IPS-NIHi7 (cell line): ENCODE results near the gene UBN2.
"Not testable (repeated sequence)": the region's sequence is repeated elsewhere in the genome, so short reads cannot be mapped to it uniquely, and the experiment has no call there.

Source experiments
- DNase-seq: peaks from one replicate; pipeline ENCODE4 v3.0.0; 2012; ENCODE audit warnings: mixed read lengths; ENCODE audit errors: extremely low spot score

UBN2 gene

GRCh38 chr7:139294951-139295575 is 64.0 kb downstream of the UBN2 start:
- DNase-seq, result no peak

- DNase-seq, result no peak
Measured at GRCh38 chr7:139297795-139298194, 66.8 kb downstream of the UBN2 start.

GRCh38 chr7:139299296-139299695 is 68.3 kb downstream of the UBN2 start:
- no peak for DNase-seq

- DNase-seq, result no peak
Measured at GRCh38 chr7:139300390-139300789, 69.4 kb downstream of the UBN2 start.

GRCh38 chr7:139304517-139304916 is 73.5 kb downstream of the UBN2 start:
- DNase-seq, result no peak

GRCh38 chr7:139317939-139318505 is 87.0 kb downstream of the UBN2 start:
- no peak for DNase-seq

- DNase-seq, result peak; percentile 68
Measured at GRCh38 chr7:139321071-139321745, 90.2 kb downstream of the UBN2 start.

GRCh38 chr7:139324709-139325108 is 93.7 kb downstream of the UBN2 start:
- DNase-seq, result not testable (repeated sequence)

- no peak for DNase-seq
Measured at GRCh38 chr7:139328375-139328774, 97.3 kb downstream of the UBN2 start.

- DNase-seq, result no peak
Measured at GRCh38 chr7:139329119-139329518, 98.1 kb downstream of the UBN2 start.

- DNase-seq, result no peak
Measured at GRCh38 chr7:139330333-139331030, 99.4 kb downstream of the UBN2 start.

GRCh38 chr7:139332697-139333359 is 101.8 kb downstream of the UBN2 start:
- DNase-seq, result no peak

- not testable (repeated sequence) for DNase-seq
Measured at GRCh38 chr7:139333443-139333842, 102.4 kb downstream of the UBN2 start.

GRCh38 chr7:139334399-139335150 is 103.5 kb downstream of the UBN2 start:
- DNase-seq, result no peak

- DNase-seq, result no peak
Measured at GRCh38 chr7:139339025-139339424, 108.0 kb downstream of the UBN2 start.

- DNase-seq, result no peak
Measured at GRCh38 chr7:139339698-139340036, 108.6 kb downstream of the UBN2 start.

- DNase-seq, result peak; percentile 94
Measured at GRCh38 chr7:139340037-139340807, 109.2 kb downstream of the UBN2 start.

GRCh38 chr7:139340808-139341057 is 109.7 kb downstream of the UBN2 start:
- DNase-seq, result no peak

GRCh38 chr7:139341058-139341775 is 110.2 kb downstream of the UBN2 start, which contains the start of gene FMC1:
Gene FMC1 (plus strand): TSS chr7:139341337. CDS start chr7:139341385, 48 bp downstream.
- peak; percentile 89 for DNase-seq

GRCh38 chr7:139341776-139342226 is 110.8 kb downstream of the UBN2 start:
- no peak for DNase-seq
